Spinal cord (tissue), 10 donors: ENCODE data around the gene PDE9A. TPM values are rescaled to one million over a fixed set of nuclear protein-coding genes. Genes with fewer than 3 reads are reported as not detected.
A peak's percentile ranks its signal among the peaks of the same experiment; 100 is the strongest.

Experiments
- DNase-seq, 6 donors: peaks; one replicate each; pipeline versions ENCODE4 v3.0.0 to v3.0.0-alpha.2; 2013 to 2015; ENCODE audit warnings: low spot score in 6 of 6, low read depth in 4 of 6
- H3K27ac ChIP-seq: one replicate; pipeline ENCODE4 v1.5.1; 2013; ENCODE audit warnings: low read depth, low read length, control low read depth
- H3K27me3 ChIP-seq: one replicate; pipeline ENCODE4 v1.6.1; 2013; ENCODE audit warnings: low read length; ENCODE audit not compliant: control insufficient read depth, insufficient read depth
- H3K36me3 ChIP-seq: one replicate; pipeline ENCODE4 v1.6.1; 2013; ENCODE audit warnings: low read length; ENCODE audit not compliant: control insufficient read depth, insufficient read depth
- H3K4me1 ChIP-seq: one replicate; pipeline ENCODE4 v1.6.1; 2013; ENCODE audit warnings: low read length; ENCODE audit not compliant: control insufficient read depth, insufficient read depth
- H3K4me3 ChIP-seq: one replicate; pipeline ENCODE4 v1.5.1; 2013; ENCODE audit warnings: low read depth, low read length, control low read depth
- H3K9me3 ChIP-seq: one replicate; pipeline ENCODE4 v1.6.1; 2013; ENCODE audit warnings: low read length; ENCODE audit not compliant: control insufficient read depth, insufficient read depth
- WGBS: methylation state at CpG from one replicate; pipeline ENCODE4 v1.1.5; 2013; ENCODE audit warnings: missing lambda C conversion rate; ENCODE audit not compliant: insufficient coverage; 5-methylcytosine and 5-hydroxymethylcytosine counted together
- polyA plus RNA-seq, 2 donors: library from polyadenylated mRNA; unstranded; fragments of 120-200 nt; gene quantifications; one replicate each; pipeline ENCODE4 v1.2.1, GENCODE V29; 2013; ENCODE audit not compliant: insufficient read length in 2 of 2
- total RNA-seq, 2 donors: library from RNA; depleted of rRNA in 1 of 2; stranded (reverse); fragments of 120-200 nt in 1 of 2; fragments of >200 nt in 1 of 2; gene quantifications; one replicate each; pipeline versions ENCODE4 v1.2.3 to v1.2.4, GENCODE V29; 2013 to 2014
- donor health status: healthy.

PDE9A gene
- total and polyA plus RNA-seq, 4 donors: 13.4 to 44.2 (median 28.1) TPM

- Histone ChIP-seq H3K36me3 (peaks cover 42% of the 10 kb centered on the region), H3K9me3 (no peaks in the 10 kb centered on the region), H3K27me3 (no peaks in the 10 kb centered on the region), H3K27ac (peak overlapping the region; percentile 76), H3K4me1 (peaks cover 89% of the 10 kb centered on the region), H3K4me3 (peak overlapping the region; percentile 66)
- WGBS: 19% methylated on average over 12 of the region's 18 CpGs
- DNase-seq: peak in 2 of 6 donors; percentile 50 to 57
Observed at GRCh38 chr21:42654913-42655795, 1.7 kb downstream of the PDE9A start.

GRCh38 chr21:42655796-42656770 lies 2.7 kb downstream of the PDE9A start:
- Histone ChIP-seq H3K27ac (peak overlapping the region; percentile 33), H3K4me1 (peaks cover 86% of the 10 kb centered on the region), H3K36me3 (peaks cover 47% of the 10 kb centered on the region), H3K4me3 (peak overlapping the region; percentile 66), H3K9me3 (no peaks in the 10 kb centered on the region), H3K27me3 (no peaks in the 10 kb centered on the region)
- peak in 2 of 6 donors; percentile 50 to 80 for DNase-seq
- 42% methylated on average over 27 of the region's 31 CpGs for WGBS

- H3K4me3 ChIP-seq: no peak overlapping the region
- no peaks in the 10 kb centered on the region for H3K9me3 ChIP-seq
- peaks cover 83% of the 10 kb centered on the region for H3K4me1 ChIP-seq
- peaks cover 50% of the 10 kb centered on the region for H3K36me3 ChIP-seq
- no peak overlapping the region for H3K27ac ChIP-seq
- WGBS: 55% methylated on average over 9 of the region's 9 CpGs
- H3K27me3 ChIP-seq: no peaks in the 10 kb centered on the region
- DNase-seq: no peak
Observed at GRCh38 chr21:42656872-42657271, 3.5 kb downstream of the PDE9A start.

GRCh38 chr21:42657676-42658319 lies 4.4 kb downstream of the PDE9A start:
- no peaks in the 10 kb centered on the region for H3K27me3 ChIP-seq

GRCh38 chr21:42658320-42659105 lies 5.1 kb downstream of the PDE9A start:
- peaks cover 83% of the 10 kb centered on the region for H3K4me1 ChIP-seq
- H3K27ac ChIP-seq: no peak overlapping the region
- WGBS: 77% methylated on average over 9 of the region's 16 CpGs
- DNase-seq: no peak
- peaks cover 67% of the 10 kb centered on the region for H3K36me3 ChIP-seq
- no peaks in the 10 kb centered on the region for H3K27me3 ChIP-seq
- H3K4me3 ChIP-seq: no peak overlapping the region
- no peaks in the 10 kb centered on the region for H3K9me3 ChIP-seq

More at GRCh38 chr21:42657676-42658319, 4.4 kb downstream of the PDE9A start:
- DNase-seq: no peak
- Histone ChIP-seq H3K36me3 (peaks cover 60% of the 10 kb centered on the region), H3K9me3 (no peaks in the 10 kb centered on the region), H3K4me3 (no peak overlapping the region), H3K4me1 (peaks cover 82% of the 10 kb centered on the region), H3K27ac (no peak overlapping the region)
- WGBS: 78% methylated on average over 28 of the region's 28 CpGs

- WGBS: 54% methylated on average over 18 of the region's 21 CpGs
- Histone ChIP-seq H3K4me1 (peaks cover 90% of the 10 kb centered on the region), H3K9me3 (no peaks in the 10 kb centered on the region), H3K27me3 (no peaks in the 10 kb centered on the region), H3K27ac (peak overlapping the region; percentile 36), H3K4me3 (no peak overlapping the region), H3K36me3 (peaks cover 73% of the 10 kb centered on the region)
- no peak for DNase-seq
Observed at GRCh38 chr21:42659416-42660117, 6.1 kb downstream of the PDE9A start.

GRCh38 chr21:42660118-42660470 lies 6.7 kb downstream of the PDE9A start:
- 68% methylated on average over 8 of the region's 8 CpGs for whole genome bisulfite sequencing
- H3K27ac ChIP-seq: no peak overlapping the region
- no peaks in the 10 kb centered on the region for H3K9me3 ChIP-seq
- no peak overlapping the region for H3K4me3 ChIP-seq
- H3K36me3 ChIP-seq: peaks cover 76% of the 10 kb centered on the region
- DNase-seq: no peak
- peaks cover 90% of the 10 kb centered on the region for H3K4me1 ChIP-seq
- no peaks in the 10 kb centered on the region for H3K27me3 ChIP-seq

- peaks cover 90% of the 10 kb centered on the region for H3K4me1 ChIP-seq
- WGBS: 75% methylated on average over 11 of the region's 25 CpGs
- no peak overlapping the region for H3K4me3 ChIP-seq
- H3K9me3 ChIP-seq: no peaks in the 10 kb centered on the region
- H3K27me3 ChIP-seq: no peaks in the 10 kb centered on the region
- no peak overlapping the region for H3K27ac ChIP-seq
- peak in 1 of 6 donors; percentile 87 for DNase-seq
- peaks cover 82% of the 10 kb centered on the region for H3K36me3 ChIP-seq
Observed at GRCh38 chr21:42661688-42662429, 8.4 kb downstream of the PDE9A start.
